GM19238 (cell line): Measurements from ENCODE around the gene NRG3.
"Not testable (repeated sequence)": the region's sequence is repeated elsewhere in the genome, so short reads cannot be mapped to it uniquely, and the experiment has no call there.

ENCODE experiments used
- DNase-seq: peaks from one replicate; pipeline ENCODE4 v3.0.0; 2011; ENCODE audit warnings: low spot score; ENCODE audit not compliant: insufficient read length

NRG3 gene

DNA sequence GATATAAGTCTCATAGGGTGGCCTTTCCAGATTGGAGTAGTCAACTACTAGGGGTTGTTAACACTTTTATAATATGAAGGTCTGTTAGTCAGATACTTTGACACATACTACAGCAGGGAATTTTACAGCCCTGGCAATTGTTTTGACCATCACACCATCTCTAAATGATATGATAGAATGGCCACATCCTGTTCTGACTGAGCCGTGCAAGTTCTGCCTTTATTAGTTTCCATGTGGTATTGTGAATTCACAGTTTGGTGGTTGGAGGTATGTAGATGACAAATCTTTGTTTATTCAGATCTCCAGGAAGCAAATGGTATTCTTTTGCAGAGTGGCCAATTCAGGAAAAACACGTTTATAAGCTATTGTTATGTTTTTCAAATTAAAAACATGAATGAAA lies 83.0 kb downstream of the NRG3 start:
- DNase-seq, result no peak

- no peak for DNase-seq
These were observed 84.0 kb downstream of the NRG3 start for GRCh38 chr10:81959016-81959415.

DNA sequence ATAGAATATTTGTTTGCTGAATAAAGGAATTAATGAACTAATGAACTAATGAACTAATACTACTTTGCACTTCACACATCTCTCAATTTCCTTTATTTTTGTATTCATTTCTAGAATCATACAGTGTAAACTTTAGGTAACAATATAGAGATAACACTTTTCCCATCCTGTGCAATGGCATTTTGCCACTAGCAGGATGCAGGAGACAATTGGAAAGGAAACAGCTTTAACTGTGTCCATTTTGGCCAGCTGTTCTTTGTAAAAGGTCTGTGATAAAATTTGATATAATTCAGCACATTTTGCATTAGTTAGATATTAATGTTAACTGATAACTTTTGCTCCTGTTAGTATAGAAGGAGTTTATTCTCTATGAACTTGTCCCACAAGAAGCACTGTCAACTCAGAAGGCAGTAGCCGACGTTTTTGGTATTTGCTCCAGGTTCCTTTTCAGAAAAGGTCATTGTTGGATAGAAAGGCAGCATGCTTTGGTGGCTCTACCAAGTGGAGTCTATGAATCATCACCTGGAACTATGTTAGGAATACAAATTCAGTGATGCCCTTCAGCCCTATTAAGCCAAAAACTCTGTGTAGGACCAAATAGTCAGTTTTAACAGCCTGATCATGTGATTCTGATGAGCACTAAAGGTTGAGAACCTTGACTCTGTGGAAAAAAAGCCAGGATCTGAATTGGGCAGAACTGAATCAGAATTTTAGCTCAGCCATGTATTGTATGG lies 86.6 kb downstream of the NRG3 start:
- no peak for DNase-seq

DNA sequence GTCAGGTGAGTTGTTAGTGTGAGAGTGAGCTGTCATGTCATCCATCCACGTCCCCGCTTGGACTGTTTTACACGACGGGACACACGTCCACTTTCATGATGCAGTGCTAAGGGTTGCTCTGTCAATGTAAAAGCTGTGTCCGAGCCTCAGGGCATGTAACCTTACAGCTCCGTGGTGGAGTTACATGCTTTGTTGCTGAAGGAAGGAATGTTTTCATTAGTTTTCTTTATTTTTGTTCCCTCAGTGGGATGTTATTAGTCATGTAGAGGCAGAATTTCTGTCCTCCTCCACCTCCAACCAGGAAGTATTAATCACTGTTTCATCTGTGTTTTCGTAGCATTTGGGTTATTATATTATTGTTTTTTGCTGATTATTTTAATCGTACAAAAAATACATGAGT lies 88.6 kb downstream of the NRG3 start:
- no peak for DNase-seq

GRCh38 chr10:81967716-81968115 lies 92.7 kb downstream of the NRG3 start:
- no peak for DNase-seq

- no peak for DNase-seq
These were observed 94.1 kb downstream of the NRG3 start for GRCh38 chr10:81969136-81969535.

DNA sequence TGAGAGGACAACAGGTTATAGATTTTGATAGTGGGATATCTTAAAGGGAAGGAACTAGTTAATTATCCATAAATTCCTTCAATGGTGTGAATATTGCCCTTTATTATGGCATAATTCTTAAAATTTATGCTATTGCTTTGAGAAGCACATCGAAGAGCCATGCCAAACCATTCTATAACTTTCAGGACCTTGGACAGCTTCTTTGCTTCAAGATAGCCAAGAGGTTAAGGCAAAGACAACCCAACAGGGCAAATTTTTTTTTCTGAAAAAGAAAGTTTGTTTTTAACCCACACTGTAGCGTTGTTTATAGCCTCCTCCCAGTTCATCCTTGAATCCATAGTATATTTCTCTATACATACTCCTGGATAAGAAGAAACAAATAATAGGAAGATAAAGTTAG lies 103.2 kb downstream of the NRG3 start:
- no peak for DNase-seq

DNA sequence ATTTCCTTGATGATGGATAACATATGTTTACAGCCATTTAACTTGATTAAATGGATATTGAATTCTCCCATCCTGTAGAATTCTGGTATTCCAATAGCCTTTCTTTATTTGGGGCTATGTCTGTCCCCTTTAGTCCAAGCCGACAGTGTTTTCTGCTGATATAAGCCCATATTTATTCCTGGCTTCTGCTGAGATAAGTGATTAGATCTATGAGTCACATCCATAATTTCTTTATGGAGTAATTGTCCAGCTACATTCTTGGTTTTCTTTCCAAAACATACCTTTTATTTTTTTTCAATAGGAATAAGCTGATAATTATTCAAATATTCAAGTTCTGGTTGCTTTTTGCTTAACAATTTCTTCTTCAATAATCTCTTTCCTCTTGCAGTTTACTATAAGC lies 106.7 kb downstream of the NRG3 start:
- no peak for DNase-seq

DNA sequence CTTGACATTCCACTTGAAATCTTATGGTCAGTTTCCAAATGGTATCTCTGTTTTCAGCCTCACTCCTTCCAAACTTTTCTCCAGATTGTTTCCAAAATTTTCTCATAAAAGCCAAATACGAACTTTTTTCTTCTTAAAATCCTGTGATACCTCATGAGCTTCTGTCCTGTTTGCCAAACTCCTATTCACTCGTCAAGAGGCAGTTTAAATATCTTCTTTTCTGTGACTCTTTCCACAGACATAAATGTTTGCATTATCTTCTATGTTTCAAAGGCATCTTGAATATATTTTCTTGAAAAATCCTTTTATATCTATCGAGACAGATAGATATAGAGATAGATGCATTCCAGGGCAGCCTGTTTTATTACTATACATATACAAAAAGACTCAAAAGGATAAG lies 109.4 kb downstream of the NRG3 start:
- DNase-seq, result no peak

- DNase-seq, result no peak
These were observed 120.3 kb downstream of the NRG3 start for GRCh38 chr10:81995254-81995653.

DNA sequence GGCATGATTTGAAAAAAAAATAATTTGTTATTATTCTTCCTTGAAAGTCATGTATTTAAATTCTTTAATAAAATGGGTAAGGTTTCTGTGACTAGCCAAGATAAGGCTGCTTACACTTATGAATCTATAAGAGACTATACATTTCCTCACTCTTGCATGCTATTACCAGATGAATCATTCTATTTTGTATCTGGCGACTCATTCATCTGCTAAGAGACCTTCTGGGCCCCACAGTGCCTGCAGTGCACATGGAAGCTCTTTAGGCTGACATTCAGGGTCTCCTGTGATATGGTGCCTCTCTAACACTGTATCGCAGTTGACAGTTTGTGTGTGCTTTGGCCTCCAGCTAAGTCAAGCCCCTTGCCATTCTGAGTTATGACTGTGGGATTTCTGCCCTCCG lies 121.9 kb downstream of the NRG3 start:
- DNase-seq, result no peak

DNA sequence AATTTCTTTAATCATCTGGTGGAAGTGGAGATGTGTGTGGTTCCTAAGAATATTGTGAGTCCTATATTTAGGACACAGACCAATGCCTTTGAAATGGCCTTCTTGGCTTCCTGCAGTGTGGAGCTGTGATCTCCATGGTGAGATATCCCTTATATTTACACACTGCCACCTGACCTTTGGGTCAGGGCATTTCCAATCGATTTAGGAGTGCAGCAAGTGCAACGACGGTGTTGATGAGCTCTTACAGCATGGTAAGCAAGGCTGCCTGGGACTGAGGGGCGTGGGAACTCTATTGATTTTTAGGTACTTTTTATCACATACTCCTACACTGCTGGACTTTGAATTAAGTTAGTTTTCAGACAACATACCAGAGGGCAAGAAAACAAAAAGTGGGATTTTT lies 146.0 kb downstream of the NRG3 start:
- DNase-seq, result no peak

DNA sequence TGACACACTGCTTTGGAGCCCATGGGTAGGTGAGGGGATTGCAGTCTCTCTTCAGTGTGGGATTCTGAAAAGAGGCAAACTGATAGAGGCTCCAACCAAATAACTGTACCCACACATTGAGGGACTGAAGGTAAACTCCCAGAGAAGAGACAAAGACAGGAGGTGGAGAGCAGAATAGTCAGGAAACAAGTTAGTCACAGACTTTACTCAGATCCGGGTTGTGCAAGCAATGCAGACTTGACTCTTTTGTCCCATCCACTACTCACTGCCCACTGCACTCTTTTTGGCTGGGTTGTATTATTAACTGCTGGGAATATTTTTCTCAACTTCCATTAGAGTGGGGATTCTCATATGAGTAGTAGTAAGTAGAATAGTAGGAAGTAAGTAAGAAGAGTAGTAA lies 152.7 kb downstream of the NRG3 start:
- no peak for DNase-seq

DNA sequence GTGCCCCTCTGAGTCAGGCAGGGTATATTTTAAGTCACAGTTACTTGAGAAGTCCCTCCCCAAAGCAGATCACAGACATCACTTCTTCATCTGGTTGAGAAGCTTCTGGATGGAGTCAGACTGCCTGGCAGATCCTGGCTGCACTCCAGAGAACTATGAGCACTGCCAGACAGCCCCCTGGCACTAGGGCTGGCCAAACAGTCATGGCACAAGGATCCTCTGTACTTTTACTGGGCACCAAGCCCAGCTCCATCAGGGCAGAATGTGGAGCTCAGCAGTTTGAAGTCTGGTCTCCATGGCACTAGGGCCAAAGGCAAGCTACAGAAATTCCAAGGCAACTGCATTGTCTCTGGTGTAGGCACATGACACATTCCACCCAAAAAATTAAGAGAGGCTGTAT lies 162.1 kb downstream of the NRG3 start:
- DNase-seq, result no peak

- no peak for DNase-seq
These were observed 163.6 kb downstream of the NRG3 start for GRCh38 chr10:82038587-82038986.

DNA sequence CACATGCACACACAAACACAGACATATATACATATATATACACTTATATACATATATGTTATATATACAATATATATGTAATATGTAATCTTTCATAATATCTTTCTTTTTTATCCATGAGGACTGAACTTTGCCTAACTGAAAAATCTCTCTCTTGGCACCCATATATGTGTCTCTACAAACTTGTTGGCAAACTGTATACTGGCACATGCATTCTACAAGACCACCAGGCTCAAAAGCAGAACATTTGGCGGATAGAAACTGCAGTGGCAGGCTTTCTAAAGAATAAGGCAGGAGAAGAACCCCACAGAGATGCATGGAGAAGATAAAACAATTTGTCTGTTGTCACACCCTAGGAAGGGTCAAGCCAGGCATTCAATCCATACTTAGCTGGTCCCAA lies 165.3 kb downstream of the NRG3 start:
- no peak for DNase-seq

GRCh38 chr10:82041018-82041417 lies 166.0 kb downstream of the NRG3 start:
- DNase-seq, result no peak

- no peak for DNase-seq
These were observed 181.4 kb downstream of the NRG3 start for GRCh38 chr10:82056391-82056790.

DNA sequence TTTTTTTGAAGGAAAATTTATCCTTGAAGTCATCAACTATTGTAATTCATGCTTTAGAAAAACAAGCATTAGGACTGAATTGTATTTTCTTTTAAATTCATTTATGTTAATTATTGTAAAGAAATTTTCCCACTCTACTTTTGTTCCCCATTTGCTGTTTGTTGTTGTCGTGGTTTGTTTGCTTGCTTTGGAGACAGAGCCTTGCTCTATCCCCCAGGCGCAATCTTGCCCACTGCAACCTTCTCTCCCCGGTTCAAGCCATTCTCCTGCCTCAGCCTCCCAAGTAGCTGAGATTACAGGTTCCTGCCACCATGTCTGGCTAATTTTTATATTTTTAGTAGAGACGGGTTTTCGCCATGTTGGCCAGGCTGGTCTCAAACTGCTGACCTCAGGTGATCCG lies 192.2 kb downstream of the NRG3 start:
- DNase-seq, result not testable (repeated sequence)

GRCh38 chr10:82068501-82068900 lies 193.5 kb downstream of the NRG3 start:
- DNase-seq, result no peak

DNA sequence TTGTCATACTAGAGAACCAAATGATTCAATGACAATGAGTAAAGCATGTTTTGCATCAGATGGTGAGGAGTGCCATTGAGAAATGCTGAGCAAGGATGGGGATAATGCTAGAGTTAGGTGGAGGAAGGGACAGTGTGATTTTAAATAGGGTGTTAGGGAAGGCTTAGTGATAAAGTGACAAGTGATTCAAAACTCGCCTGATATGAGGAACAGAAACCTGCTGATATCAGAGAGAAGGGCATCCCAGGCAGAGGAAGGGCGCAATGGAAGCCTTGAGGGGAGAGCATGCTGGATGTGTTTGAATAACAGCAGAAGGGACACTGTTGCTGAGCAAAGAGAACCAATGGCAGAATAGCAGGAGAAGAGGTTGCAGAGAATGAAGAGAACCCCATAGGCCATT lies 196.2 kb downstream of the NRG3 start:
- no peak for DNase-seq

DNA sequence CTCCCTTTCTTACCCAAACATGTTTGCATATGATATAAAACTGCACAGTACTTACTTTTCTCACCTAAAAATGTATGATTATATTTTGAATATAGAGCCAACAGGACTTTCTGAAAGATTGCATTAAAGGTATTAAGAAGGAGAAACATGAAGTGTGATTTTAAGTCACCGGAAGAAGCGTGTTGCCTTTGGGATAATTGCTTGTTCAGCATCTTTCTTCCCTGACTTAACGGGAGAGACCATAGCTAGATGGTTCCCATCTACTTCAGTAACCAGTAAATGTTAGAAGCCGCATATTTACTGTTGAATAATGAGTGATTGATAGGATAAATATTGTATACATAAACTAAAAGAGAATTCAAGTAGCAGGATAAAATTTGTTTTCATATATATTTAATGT lies 197.1 kb downstream of the NRG3 start:
- no peak for DNase-seq

DNA sequence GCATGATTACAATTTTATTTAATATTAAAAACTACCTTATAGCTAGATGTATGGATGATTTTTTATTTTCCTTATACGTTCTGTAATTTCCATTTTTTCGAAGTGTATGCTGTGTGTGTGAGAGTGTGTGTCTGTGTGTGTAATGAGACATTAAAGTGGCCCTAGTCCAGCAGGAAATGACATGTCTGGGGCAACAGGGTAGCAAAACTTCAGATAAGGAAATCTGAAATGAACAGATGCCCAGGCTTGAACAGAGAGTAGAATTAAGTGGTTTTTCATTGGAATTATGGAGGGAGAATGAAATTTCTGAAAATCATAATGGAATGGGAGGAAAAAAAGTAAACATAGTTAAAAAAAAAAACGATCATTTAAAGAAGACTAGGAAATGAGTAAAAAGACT lies 200.6 kb downstream of the NRG3 start:
- no peak for DNase-seq

GRCh38 chr10:82084496-82084895 lies 209.5 kb downstream of the NRG3 start:
- DNase-seq, result no peak
